NOMO-1 treated with DMSO at 0.1 percent for 48 hours (cell line): ENCODE data around the gene FHIT.

Source experiments
- DNase-seq: peaks from one replicate; lab custom pipeline; 2025; ENCODE audit not compliant: unreplicated experiment; lab: John Stamatoyannopoulos, UW

Gene FHIT

DNA sequence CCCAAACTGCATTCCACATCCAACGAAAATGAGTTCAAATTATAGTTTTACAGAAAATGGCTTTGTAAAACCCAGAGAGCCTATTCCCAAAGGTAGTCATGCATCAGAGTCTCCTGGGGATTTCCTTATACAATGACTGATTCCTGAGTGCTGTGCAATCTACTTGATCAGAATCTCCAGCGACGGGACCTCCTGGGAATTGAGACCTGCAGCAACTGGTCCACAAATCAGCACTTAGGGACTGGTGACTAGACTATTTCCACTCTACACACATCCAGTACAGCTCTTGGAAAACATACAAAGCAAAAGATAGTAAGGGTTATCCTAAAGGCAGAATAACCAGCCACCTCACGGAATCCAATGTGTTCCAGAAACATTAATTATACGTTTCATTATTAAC is 1330.4 kb downstream of the FHIT start:
- DNase-seq, result no peak

DNA sequence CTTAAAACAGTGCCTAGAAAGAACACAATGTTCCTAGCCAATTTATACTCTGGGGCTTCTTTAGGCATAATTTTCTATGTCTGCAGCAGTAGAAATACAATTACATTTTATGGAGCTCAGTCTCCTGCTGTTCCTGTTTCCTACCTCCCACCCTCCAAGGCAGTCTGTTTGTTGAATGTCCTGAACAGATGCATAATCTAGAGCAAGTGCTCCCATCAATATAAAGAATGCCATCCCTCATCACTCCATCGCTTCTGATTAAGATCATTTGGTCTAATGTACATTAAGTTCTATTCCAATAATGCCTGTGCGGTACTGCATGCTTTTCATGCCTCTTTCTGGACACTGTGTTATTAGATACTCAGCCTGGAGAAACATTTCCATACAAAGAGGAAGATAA is 1331.7 kb downstream of the FHIT start:
- no peak for DNase-seq

DNA sequence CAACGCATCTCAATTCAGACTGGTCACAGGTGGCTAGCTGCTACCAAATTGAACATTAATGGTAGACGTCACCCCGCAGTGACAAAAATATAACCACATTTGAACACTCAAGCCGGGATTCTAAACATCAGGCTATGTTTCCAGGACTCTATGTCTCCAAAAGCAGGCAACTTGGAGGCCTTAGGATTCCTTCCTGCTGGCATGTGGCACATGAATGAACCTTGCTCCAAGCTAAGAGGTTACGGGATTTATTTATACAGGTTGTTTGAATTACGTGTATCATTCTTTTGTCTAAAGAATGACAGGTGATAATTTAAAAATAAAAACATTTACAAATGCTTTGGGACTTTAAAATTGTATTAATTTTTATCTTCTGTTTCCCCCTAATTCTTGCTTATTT is 1337.0 kb downstream of the FHIT start:
- DNase-seq, result no peak

DNA sequence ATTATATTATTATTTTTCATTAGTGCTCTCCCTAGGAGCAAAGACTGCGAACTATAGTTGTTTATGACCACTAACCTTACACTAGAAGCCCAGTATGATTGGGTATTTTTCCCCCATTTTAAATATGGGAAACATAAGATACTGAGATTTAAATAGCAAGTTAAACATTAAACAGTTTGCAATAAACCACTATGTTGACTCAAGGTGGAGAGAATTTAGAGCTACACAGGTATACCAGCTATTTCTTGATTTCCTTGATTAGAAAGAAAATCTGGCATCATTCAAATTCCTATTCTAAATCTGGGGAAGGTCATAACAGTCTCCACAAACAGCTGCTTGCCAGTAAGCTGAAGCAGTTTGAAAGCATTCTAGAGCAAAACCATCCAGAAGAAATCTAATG is 1337.6 kb downstream of the FHIT start:
- DNase-seq, result no peak

DNA sequence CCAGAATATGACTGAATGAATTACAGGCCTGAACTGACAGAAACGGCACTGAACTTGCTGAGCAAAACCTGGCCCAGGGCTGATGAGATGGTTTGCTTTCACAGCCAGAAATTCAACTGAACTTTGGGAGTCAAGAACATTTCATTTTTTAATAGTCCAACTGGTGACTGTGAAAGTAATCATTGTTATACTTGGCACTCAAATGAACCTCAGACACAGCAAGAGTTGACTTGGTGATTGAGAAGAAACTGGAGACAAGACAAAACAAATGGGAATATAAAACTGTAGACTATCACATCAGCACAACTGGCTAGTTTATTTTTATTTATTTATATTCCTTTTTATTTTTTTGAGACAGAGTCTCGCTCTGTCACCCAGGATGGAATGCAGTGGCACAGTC is 1342.6 kb downstream of the FHIT start:
- DNase-seq, result no peak

DNA sequence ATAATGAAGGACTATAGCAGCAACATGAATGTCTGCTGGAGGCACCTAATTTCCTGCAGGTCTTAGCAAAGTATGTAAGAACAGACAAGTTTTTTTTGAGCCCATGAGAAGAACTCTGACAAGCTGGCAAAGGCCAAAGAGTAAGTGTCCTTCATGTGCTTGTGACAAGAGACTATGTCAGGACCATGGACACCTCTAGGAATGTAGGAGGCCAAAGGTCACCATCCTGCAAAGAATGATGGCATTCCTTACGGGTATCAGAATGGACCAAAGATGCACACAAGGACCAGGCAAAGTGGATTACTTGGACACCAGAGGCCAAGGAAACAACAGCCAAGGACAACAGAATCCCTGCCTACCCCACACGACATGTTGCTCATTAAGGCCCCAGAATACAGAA is 1343.0 kb downstream of the FHIT start:
- no peak for DNase-seq

DNA sequence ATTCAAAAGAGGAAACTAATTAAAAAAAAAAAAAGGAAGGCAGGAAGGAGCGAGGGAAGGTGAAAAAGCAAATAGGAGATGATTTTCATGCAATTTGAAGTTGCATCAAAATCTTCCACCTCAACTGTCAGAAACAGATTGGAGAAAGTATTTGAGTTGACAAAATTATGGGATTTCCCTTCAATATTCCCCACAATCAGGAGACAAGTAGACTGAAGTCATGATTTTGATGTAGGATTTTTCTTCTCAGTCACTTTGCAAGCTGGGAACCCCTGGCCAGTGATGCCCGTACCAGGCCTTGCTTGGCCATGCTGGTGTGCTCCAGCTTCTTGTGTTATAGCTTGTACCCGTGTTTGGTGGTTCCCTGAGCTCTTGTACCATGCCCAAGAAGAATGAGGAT is 1347.0 kb downstream of the FHIT start:
- DNase-seq, result no peak

DNA sequence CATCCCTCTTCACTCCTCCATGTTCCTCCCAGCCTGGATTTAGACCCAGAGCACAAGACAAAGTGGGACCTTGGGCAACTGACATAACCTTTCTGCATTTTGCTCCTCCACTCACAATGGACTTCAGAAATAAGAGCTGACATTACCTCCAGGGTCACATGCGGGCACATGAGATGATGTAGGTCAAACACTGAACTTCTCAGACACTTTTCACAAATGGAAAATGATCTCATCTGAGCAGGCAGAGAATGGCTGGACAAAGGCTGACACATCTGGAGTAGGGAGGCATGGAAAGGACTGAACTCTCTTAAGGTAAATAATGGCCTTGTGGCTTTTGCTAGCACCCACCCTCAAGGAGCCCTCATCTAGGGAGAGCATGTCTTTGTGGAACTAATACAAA is 1352.2 kb downstream of the FHIT start:
- DNase-seq, result no peak

DNA sequence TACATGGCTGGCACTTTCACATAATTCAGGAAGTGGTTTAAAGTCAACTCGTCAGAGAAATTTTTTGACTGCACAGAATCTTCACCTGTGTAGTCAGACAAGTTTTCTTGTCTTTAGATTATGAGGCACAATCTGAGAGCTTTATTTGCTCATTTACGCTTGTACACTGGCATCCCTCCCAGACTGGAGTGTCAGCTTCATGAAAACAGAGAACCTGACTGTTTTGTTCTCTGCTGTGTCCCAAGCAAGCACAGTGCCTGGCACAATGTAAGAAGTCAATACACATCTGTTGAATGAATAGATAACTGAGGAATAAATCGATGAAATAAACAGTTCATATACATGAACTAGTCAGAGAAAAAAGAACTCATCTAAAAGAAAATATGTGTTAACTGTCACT is 1355.3 kb downstream of the FHIT start:
- DNase-seq, result no peak

DNA sequence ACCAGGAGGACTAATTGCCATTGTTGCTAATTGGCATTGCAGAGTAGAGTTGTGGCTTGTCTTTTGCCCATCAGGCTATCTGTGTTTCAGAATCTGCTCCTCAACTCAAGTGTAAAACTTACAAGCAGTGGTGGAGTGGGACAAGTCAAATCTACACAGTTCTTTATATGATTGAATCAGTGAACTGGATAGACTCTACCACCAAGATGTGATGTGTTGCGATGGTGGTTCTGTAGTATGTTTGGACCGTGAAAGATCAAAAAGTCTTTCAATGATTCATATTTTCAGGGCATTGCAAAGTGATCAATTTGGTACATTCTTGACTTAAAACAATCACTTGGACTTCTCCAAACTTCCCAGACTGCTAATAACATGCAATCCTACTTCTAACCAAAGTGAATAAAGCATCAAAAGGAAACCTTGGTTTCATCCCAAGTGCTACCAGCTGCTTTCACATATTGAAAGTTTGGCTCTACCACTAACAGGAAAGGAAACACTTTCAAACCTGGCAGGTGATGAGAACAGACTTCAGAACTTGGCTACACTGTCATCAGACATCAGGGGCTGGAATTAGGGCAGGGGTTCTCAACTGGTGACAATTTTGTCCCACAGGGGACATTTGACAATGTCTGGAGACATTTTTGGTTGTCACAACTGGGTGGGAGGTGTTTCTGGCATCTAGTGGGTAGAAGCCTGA is 1356.7 kb downstream of the FHIT start:
- DNase-seq, result no peak

DNA sequence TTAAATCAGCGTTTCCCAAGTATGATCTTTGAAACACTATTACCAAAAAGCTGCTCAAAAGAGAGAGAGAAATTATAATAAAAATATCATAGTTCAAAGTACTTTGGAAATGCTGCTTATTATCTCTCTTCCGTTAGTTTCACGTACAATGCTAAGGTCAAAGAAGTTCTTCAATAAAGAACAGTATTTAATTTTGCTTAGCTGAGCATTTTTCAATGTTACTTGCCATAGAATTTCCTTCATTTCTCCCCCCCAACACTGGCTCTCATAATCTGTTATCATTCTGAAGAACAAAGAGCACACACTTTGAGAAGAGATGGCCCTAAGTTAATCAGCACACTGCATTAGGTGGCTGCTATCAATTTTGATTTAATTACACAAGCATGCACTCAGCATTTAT is 1360.6 kb downstream of the FHIT start:
- DNase-seq, result no peak

DNA sequence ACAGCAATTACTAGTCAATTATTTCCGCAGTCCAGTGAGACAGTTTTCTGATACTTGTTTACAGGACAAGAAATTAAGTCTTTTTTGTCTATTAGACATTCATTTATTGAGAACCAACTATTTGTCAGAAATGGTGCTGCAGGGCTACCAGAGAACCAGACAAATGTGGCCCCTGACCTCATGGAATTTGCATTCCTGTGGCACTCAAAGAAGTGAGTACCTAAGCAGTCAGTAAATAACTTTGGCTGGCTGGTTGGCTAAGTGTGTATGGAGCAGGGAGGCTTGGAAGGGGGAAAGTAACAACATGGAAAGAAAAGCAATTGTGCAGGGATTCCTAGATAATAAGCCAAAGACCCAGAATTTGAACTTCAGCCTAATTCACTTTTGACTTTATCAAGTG is 1364.5 kb downstream of the FHIT start:
- DNase-seq, result no peak

DNA sequence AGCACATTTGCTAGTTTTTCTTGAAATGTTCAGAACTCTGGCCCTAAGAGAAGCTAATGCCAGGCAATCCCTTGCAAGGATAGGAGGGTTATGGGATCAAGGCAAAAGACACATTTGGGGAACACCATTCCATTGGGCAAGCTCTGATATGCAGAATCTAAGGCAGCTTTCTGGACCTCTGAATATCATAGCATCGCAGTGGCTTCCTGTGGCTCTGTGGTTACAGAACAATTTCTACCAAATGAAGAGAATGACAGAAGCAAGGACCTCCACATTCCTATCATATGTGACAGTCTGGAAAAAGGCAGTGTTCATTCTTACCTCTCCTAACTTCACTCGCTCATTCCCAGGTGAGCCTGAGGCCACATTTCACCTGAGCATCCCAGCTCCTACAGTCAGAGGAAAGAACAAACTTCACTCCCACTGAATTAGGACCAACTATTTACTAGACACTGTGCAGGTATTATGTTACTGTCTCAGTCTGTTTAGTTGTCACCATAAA is 1365.3 kb downstream of the FHIT start:
- DNase-seq, result no peak

DNA sequence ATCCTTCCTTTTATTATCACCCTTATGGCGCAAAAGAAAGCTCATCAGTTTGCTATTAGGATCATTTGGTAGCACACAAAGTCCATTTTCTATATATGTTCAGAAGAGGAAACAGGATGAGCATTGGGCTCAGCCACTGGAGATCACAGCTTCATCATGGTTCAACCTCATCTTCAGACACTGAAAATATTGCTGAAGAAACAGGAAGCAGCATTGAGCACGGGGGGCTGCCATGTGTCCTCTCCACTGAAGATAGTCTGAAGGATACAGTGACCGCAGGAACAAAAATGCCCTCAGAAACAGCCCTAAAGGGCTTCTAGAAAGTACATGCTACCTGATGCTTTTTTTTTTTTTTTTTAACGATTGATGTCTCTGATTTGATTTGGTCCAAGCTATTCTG is 1366.2 kb downstream of the FHIT start:
- peak; percentile 28 for DNase-seq

DNA sequence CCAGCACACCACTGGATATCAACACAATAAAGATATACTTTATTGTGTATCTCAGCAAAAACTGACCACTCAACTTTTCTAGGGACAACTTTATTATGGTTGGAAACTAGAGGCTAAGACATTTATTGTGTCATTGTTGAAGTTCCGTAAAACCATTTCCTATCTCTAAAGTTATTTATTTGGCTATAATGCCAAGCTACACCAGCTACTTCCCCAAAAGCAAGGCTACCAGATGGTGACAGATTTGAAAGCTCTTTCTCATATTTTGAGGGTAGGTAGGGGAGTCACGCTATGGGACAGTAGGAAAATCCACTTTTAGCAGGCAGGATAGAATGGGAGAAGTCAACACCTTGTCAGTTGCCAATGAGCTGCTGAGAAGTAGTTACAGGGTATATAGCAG is 1366.8 kb downstream of the FHIT start:
- DNase-seq, result peak; percentile 94

DNA sequence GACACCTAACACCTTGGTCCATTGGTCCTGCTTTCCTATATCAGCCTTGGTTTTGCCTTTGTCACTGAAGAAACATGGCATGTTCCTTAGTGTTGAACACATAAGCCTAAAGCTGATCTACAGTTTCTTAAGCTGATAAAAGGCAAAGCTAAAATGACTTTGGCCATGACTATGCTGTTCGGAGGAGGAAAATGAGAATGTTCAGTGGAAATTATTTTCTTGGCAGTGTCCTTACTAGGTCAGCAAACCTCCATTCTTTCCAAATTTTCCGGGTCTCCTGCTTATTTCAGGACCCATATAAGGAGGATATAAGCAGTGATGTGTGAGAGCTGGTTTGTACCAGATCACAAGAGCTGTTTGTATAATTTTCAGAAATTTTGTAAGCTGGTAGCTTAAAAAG is 1368.5 kb downstream of the FHIT start:
- no peak for DNase-seq

DNA sequence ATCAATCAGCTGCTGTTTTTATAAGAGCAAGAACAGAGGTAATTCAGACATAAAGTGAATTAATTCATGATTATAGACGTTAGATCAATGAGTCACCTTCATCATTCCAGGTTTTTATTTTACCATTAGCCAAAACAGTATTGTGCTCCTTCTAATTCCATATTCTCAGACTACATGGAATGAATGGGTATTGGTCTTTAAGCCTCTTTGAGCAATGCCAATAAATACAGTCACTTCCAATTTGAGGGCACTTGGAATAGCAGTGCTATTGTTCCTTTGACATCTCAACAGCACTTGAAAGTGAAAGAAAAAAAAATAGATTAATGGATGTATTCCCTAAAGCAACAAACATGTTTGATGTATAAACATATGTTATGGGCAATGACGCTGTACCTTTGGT is 1370.5 kb downstream of the FHIT start:
- DNase-seq, result no peak

DNA sequence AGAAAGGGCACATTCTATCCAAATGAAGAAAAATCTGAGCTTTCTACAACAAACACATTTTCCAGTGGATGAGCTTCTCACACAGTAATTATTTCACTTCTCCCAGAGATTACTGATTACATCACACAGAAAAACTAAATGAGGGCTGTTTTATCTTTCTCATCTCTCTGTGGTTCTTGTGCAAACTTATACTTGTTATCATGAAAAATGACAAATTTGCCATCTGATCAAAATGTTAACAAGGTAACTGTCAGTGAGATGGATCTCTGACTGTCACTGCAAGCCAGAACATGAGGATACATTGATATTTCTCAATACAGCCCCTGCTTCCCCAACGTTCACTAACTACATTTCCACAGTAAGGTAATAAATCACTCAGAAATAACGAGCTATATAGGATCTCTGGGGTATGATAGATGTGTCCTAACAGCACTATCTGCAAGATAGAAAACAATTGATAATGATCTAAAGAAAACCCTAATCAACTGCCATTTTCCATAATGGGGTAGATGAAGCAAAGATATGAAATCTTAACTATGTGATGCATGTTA is 1372.1 kb downstream of the FHIT start:
- DNase-seq, result peak; percentile 87

DNA sequence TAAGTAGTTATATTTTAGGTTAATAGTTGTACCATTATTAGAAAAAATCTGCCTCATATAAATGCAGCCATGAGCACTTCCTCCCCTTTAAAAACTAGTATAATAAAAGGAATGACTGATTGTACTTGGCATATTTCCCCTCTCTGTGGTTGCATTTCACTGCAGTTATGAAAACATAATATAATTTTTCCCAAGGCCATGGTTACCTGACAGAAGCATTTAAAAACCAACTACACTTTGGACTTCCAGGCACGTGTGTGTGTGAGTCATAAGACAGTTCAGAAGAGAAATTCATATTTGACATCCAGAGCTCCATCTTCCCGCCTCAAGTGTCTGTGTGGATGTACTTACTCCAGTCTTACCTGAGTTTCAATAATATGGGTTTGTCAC is 1373.2 kb downstream of the FHIT start:
- peak; percentile 27 for DNase-seq

DNA sequence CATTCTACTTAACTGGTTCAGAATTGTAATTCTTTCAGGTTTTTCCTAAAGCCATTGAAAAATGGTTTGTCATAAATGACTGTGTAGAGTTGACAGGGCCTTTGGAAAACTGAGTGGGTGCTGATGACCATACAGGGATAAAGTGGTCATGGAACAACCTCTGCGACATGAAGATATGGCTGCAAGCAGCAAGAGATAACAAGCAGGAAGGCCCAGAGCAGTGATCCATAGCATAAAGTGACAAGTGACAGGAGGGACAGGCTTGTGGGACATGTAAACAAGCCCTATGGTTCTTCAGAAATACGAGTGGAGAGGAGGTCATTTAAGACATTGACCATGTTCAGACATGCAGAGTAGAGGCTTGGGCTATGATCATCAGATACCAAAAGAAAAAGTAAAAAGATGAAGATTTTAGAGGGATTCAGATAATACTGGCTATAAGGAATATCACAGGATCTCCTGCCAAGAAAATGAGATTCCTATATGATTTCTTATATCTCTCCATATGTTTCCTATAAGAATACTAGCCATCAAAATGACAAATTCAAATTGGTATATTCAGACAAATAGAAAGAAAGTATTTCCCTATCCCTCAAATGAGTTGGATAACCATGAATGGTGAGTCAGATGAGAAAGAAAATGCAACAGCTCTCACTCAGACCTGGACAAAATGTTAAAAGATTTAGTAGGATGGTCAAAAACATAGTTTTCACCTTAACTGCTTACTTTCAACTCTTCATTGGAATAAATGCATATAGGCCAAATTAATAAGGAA is 1373.8 kb downstream of the FHIT start:
- no peak for DNase-seq

DNA sequence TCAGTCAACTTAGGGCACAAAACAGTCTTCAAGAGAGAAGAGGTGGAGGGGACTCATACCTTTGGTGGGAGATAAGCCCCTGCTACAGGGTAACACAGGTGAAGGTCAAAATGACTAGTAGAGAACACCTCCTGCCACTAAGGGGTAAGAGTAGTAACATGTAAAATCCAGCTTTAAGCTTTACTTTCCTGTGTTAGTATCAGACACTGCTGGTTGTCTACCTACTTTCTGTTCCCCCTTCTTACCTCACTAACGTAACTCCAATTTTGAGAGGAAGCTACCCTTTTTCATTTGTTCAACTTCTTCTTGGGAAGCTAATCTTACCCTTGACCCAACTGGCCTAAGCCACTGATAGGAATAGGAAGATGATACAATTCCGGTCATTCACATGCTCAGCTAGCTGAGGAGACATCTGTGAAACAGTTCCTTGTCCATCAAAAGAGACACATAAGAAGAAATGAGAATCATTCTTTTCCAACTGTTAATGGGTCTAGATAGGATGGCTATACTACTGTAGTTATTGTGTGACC is 1374.7 kb downstream of the FHIT start:
- DNase-seq, result peak; percentile 83

DNA sequence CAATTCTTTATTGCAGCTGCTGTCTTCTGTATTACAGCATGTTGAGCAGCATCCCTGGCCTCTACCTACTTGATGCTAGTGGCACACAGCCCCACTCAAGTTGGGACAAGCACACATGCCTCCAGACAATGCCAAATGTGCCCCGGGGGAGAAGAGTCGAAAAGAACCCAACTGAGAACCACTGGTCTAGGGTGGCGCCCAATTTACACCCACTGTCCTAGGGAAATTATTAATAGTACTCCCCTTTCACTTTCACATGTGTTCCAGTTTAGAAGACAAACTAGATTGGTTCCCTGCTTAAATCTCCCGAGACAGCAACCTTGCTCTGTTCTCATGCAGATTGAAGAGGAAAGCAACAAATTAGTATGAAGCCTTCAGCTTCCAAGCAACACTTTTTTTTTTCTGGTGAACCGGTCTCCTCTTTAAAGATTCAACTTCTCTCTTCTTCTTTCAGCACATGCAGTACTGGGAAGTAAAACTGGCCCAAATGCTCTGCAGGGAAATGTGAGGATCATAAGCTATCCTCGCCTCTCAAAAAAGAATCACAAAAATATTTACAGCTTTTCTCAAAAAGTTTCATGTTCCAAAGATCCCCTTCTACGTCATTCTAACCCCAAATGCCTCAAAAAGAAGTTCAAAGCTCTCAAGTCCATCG is 1377.5 kb downstream of the FHIT start:
- peak; percentile 43 for DNase-seq
